Trophoblast cell (in vitro differentiated cells and primary cell): ENCODE data around the gene CASP1. TPM values are rescaled to one million over a fixed set of nuclear protein-coding genes. Genes with fewer than 3 reads are reported as not detected.
"Not testable (repeated sequence)": the region's sequence is repeated elsewhere in the genome, so short reads cannot be mapped to it uniquely, and the experiment has no call there.

Experiments
- DNase-seq, 2 donors: peaks; one replicate each; pipeline ENCODE4 v3.0.0-alpha.2; 2016
- H2AFZ ChIP-seq: 2 replicates; pipeline ENCODE4 v1.6.1; 2013; ENCODE audit warnings: low read length, moderate library complexity, mild to moderate bottlenecking; ENCODE audit not compliant: insufficient read depth, poor library complexity
- H2AK5ac ChIP-seq: 2 replicates; pipeline ENCODE4 v1.6.1; 2013; ENCODE audit warnings: mild to moderate bottlenecking, low read length
- H2BK120ac ChIP-seq: 2 replicates; pipeline ENCODE4 v1.6.1; 2013; ENCODE audit warnings: low read length, mild to moderate bottlenecking, moderate library complexity; ENCODE audit not compliant: insufficient read depth, poor library complexity
- H2BK12ac ChIP-seq: 2 replicates; pipeline ENCODE4 v1.6.1; 2013; ENCODE audit warnings: mild to moderate bottlenecking, low read length, moderate library complexity
- H2BK5ac ChIP-seq: 2 replicates; pipeline ENCODE4 v1.6.1; 2013; ENCODE audit warnings: low read length, low read depth, moderate library complexity, mild to moderate bottlenecking; ENCODE audit not compliant: poor library complexity
- H3K14ac ChIP-seq: 2 replicates; pipeline ENCODE4 v1.6.1; 2013; ENCODE audit warnings: mild to moderate bottlenecking, low read length
- H3K18ac ChIP-seq: 2 replicates; pipeline ENCODE4 v1.6.1; 2013; ENCODE audit warnings: mild to moderate bottlenecking, low read length
- H3K23ac ChIP-seq: 2 replicates; pipeline ENCODE4 v1.6.1; 2013; ENCODE audit warnings: low read length
- H3K27ac ChIP-seq: 2 replicates; pipeline ENCODE4 v1.5.1; 2013; ENCODE audit warnings: low read depth, mild to moderate bottlenecking, inconsistent platforms, low read length, moderate library complexity
- H3K27me3 ChIP-seq: 2 replicates; pipeline ENCODE4 v1.6.1; 2013; ENCODE audit warnings: inconsistent platforms, mild to moderate bottlenecking, low read length, moderate library complexity; ENCODE audit not compliant: insufficient read depth
- H3K36me3 ChIP-seq, 2 experiments: 1 replicate in 1 of 2; 2 replicates in 1 of 2; pipeline ENCODE4 v1.6.1; 2013; ENCODE audit warnings: low read length in 2 of 2, mild to moderate bottlenecking in 2 of 2, moderate library complexity in 1 of 2; ENCODE audit not compliant: insufficient read depth in 2 of 2, control insufficient read depth in 1 of 2
- H3K4ac ChIP-seq: 2 replicates; pipeline ENCODE4 v1.6.1; 2013; ENCODE audit warnings: low read depth, mild to moderate bottlenecking, low read length, moderate library complexity
- H3K4me1 ChIP-seq, 2 experiments: 1 replicate in 1 of 2; 2 replicates in 1 of 2; pipeline ENCODE4 v1.6.1; 2013; ENCODE audit warnings: low read length in 2 of 2, mild to moderate bottlenecking in 2 of 2, moderate library complexity in 1 of 2; ENCODE audit not compliant: insufficient read depth in 2 of 2, control insufficient read depth in 1 of 2
- H3K4me2 ChIP-seq: 2 replicates; pipeline ENCODE4 v1.6.1; 2013; ENCODE audit warnings: inconsistent platforms, mild to moderate bottlenecking, low read length, moderate library complexity
- H3K4me3 ChIP-seq: 2 replicates; pipeline ENCODE4 v1.5.1; 2013; ENCODE audit warnings: mild to moderate bottlenecking, low read depth, low read length, inconsistent platforms
- H3K79me1 ChIP-seq: one replicate; pipeline ENCODE4 v1.6.1; 2013; ENCODE audit warnings: low read length
- H3K79me2 ChIP-seq: 2 replicates; pipeline ENCODE4 v1.6.1; 2013; ENCODE audit warnings: low read length, mild to moderate bottlenecking; ENCODE audit not compliant: control insufficient read depth, insufficient read depth, poor library complexity
- H3K9ac ChIP-seq: 2 replicates; pipeline ENCODE4 v1.6.1; 2013; ENCODE audit warnings: mild to moderate bottlenecking, low read length
- H3K9me3 ChIP-seq: 2 replicates; pipeline ENCODE4 v1.6.1; 2013; ENCODE audit warnings: low read depth, mild to moderate bottlenecking, control low read depth, inconsistent platforms, low read length; ENCODE audit not compliant: insufficient read depth
- H4K12ac ChIP-seq: 2 replicates; pipeline ENCODE4 v1.6.1; 2013; ENCODE audit warnings: low read depth, mild to moderate bottlenecking, low read length, moderate library complexity
- H4K8ac ChIP-seq: 2 replicates; pipeline ENCODE4 v1.6.1; 2013; ENCODE audit warnings: low read depth, mild to moderate bottlenecking, low read length, moderate library complexity
- H4K91ac ChIP-seq: one replicate; pipeline ENCODE4 v1.6.1; 2013; ENCODE audit warnings: low read depth, mild to moderate bottlenecking, low read length, moderate library complexity
- WGBS: extraction: QIAGEN DNeasy Blood & Tissue Kit; methylation state at CpG from one replicate; pipeline ENCODE4 v1.1.7; 2013; ENCODE audit warnings: missing lambda C conversion rate; ENCODE audit not compliant: insufficient read length, insufficient coverage; ENCODE audit errors: extremely low coverage; 5-methylcytosine and 5-hydroxymethylcytosine counted together
- polyA plus RNA-seq: library from polyadenylated mRNA; stranded (reverse); fragments of 200-250 nt; gene quantifications from 2 replicates; pipeline ENCODE4 v1.2.3, GENCODE V29; 2013

The CASP1 gene
- polyA plus RNA-seq = 0.18 TPM in 1 of 2 replicates, not detected in the other

- Histone ChIP-seq H3K79me2 (no peaks in the 10 kb centered on the region), H3K9ac (no peak within 1 kb of the TSS), H3K36me3 (no peaks in the 10 kb centered on the region), H3K4me2 (no peak within 1 kb of the TSS), H3K4me1 (no peaks in the 10 kb centered on the region), H3K23ac (no peak within 1 kb of the TSS), H3K27me3 (no peaks in the 10 kb centered on the region), H3K4ac (no peak within 1 kb of the TSS), H3K27ac (no peak within 1 kb of the TSS), H3K4me3 (no peak within 1 kb of the TSS), H3K79me1 (no peaks in the 10 kb centered on the region), H2BK5ac (no peak within 1 kb of the TSS), H3K18ac (no peak within 1 kb of the TSS), H2BK120ac (no peak within 1 kb of the TSS), H4K12ac (no peak within 1 kb of the TSS), H2AFZ (no peak within 1 kb of the TSS), H4K8ac (no peak within 1 kb of the TSS), H3K9me3 (no peaks in the 10 kb centered on the region), H3K14ac (no peak within 1 kb of the TSS), H2AK5ac (no peak within 1 kb of the TSS), H2BK12ac (no peak within 1 kb of the TSS), H4K91ac (no peak within 1 kb of the TSS)
- no CpG with 5 or more reads among the region's 3 CpGs for WGBS
- peak; percentile 9 to 41 for DNase-seq
Measured at GRCh38 chr11:105034813-105035620, at the start of gene CASP1. TSS of gene CASP1 (minus strand) at chr11:105035144. CDS start at chr11:105035113, 31 bp downstream.

GRCh38 chr11:105081412-105082150 lies 46.6 kb upstream of the CASP1 start:
- H2BK12ac ChIP-seq = no peak overlapping the region
- H3K9ac ChIP-seq = peak overlapping the region; percentile 31
- no peaks in the 10 kb centered on the region for H3K27me3 ChIP-seq
- no peak overlapping the region for H2AK5ac ChIP-seq
- H4K8ac ChIP-seq = no peak overlapping the region
- WGBS = no CpG with 5 or more reads among the region's 5 CpGs
- H3K23ac ChIP-seq = no peak overlapping the region
- no peak overlapping the region for H2BK120ac ChIP-seq
- no peak overlapping the region for H3K4ac ChIP-seq
- H2AFZ ChIP-seq = no peak overlapping the region
- H3K27ac ChIP-seq = no peak overlapping the region
- no peaks in the 10 kb centered on the region for H3K79me2 ChIP-seq
- H4K12ac ChIP-seq = no peak overlapping the region
- no peak overlapping the region for H2BK5ac ChIP-seq
- DNase-seq = no peak
- no peak overlapping the region for H3K18ac ChIP-seq
- no peak overlapping the region for H4K91ac ChIP-seq
- H3K79me1 ChIP-seq = no peaks in the 10 kb centered on the region
- H3K4me2 ChIP-seq = no peak overlapping the region
- no peaks in the 10 kb centered on the region for H3K4me1 ChIP-seq
- no peak overlapping the region for H3K4me3 ChIP-seq
- no peaks in the 10 kb centered on the region for H3K36me3 ChIP-seq
- H3K9me3 ChIP-seq = no peaks in the 10 kb centered on the region
- H3K14ac ChIP-seq = no peak overlapping the region

- not testable (repeated sequence) for H3K79me1 ChIP-seq, H3K79me2 ChIP-seq, H2BK120ac ChIP-seq, H4K8ac ChIP-seq, H3K4me1 ChIP-seq, H3K18ac ChIP-seq, H2AFZ ChIP-seq, H4K12ac ChIP-seq, H3K27me3 ChIP-seq, H3K4me3 ChIP-seq, H3K23ac ChIP-seq, H3K4me2 ChIP-seq, DNase-seq, H3K4ac ChIP-seq, H4K91ac ChIP-seq, H3K9ac ChIP-seq, H2BK5ac ChIP-seq, H3K14ac ChIP-seq, H3K27ac ChIP-seq, H3K36me3 ChIP-seq, H2AK5ac ChIP-seq, H2BK12ac ChIP-seq, H3K9me3 ChIP-seq
- whole genome bisulfite sequencing = no CpG with 5 or more reads among the region's 6 CpGs
Measured at GRCh38 chr11:105080171-105080906, 45.4 kb upstream of the CASP1 start.

- Histone ChIP-seq H3K14ac (no peak overlapping the region), H3K9ac (no peak overlapping the region), H2AFZ (no peak overlapping the region), H3K4me2 (no peak overlapping the region), H3K27ac (no peak overlapping the region), H3K79me2 (no peaks in the 10 kb centered on the region), H3K4ac (no peak overlapping the region), H4K91ac (no peak overlapping the region), H2BK5ac (no peak overlapping the region), H2BK12ac (no peak overlapping the region), H3K79me1 (no peaks in the 10 kb centered on the region), H3K9me3 (no peaks in the 10 kb centered on the region), H3K27me3 (no peaks in the 10 kb centered on the region), H4K8ac (no peak overlapping the region), H3K18ac (no peak overlapping the region), H4K12ac (no peak overlapping the region), H2BK120ac (no peak overlapping the region), H2AK5ac (no peak overlapping the region), H3K4me3 (no peak overlapping the region), H3K36me3 (no peaks in the 10 kb centered on the region), H3K4me1 (no peaks in the 10 kb centered on the region), H3K23ac (no peak overlapping the region)
- DNase-seq = no peak
- no CpG with 5 or more reads among the region's 3 CpGs for WGBS
Measured at GRCh38 chr11:105078283-105078682, 43.3 kb upstream of the CASP1 start.
